NK-92 (cell line): ENCODE data around the gene RPAP2.

Source experiments
- DNase-seq: peaks from one replicate; lab custom pipeline; 2025; ENCODE audit not compliant: unreplicated experiment; lab: John Stamatoyannopoulos, UW

The RPAP2 gene

DNA sequence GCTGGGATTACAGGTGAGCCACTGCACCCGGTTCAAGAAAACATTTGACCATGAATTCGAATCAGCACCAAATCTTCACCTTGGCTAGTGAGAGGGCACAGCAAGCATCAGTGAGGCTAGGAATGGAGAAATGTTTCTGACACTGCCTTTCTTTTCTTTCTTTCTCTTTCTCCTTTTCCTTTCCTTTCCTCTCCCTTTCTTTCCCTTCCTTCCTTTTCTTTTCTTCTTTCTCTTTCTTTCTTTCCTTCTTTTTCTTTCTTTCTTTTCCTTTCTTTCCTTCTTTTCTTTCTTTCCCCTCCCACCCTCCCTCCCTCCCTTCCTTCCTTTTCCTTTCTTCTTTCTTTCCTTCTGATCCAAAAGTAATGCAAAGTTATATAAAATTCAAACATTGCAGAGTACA, 147.0 kb downstream of the RPAP2 start:
- no peak for DNase-seq

DNA sequence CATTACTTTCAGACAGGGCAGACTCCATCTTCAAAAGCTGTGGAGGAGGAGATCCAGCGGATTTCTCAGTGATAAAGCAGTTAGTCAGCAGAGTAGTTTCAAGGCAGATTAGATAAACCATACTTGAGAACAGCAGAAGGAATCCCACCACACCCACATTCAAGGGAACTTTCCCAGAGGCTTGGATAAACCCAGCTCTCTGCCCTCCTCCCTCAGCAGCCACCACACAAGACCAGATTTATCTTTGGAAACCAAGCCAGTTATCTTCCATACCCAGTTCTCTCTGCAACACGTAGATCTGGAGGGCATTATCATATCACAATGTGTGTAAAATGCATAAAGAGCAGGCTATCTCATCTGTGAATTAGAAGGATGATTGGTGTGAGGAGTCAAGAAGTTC, 147.7 kb downstream of the RPAP2 start:
- DNase-seq: no peak

DNA sequence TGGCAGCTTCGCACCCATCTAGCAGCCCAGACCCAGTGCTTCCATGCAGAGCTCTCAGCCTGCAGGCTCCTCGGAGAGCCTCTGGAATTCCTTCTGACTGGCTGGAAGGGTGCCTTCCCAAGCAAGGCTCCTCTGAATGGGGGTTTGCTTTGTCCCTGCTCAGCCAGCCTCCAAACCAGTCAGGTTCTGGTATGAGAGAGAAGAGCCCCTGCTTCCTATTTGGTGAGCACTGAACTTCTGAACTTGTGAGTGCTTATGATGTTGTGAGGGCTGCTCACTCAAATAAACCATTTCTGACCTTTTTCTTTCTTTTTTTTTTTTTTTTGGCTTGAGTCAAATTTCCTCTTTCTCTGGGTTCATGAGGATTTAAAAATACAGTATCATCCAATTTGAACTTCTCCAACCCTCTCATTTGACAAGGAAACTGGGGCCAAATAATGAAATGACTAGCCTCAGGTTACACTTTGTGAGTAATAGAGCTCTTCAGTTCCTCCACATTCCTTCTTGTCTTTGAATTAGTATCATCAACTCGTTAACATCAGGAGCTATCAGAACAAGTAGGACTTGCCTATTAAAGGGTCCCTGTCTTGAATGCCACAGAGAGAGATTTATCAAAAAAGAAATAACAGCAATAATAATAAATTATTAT, 148.3 kb downstream of the RPAP2 start:
- no peak for DNase-seq

DNA sequence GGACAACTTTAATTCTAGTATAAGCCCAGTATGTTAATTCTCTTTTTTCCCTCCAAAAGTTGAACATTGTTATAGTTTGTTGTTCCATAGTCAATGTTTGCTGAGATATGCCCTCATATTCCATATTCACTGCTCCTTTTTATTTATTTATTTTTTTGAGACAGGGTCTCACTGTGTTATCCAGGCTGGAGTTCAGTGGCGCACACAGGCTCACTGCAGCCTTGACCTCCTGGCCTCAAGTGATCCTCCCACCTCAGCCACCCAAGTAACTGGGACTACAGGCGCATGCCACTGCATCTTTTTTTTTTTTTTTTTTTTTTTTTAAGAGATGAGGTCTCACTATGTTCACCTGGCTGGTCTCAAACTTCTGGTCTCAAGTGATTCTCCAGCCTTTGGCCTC, 149.1 kb downstream of the RPAP2 start:
- no peak for DNase-seq
